GM21423 (cell line): Measurements from ENCODE around the gene KYAT1.
"Not testable (repeated sequence)": the region's sequence is repeated elsewhere in the genome, so short reads cannot be mapped to it uniquely, and the experiment has no call there.

Experiments used
- ATAC-seq: cut with Tn5 transposase; IDR thresholded peaks from one replicate; pipeline ENCODE4 v1.9.1; 2021; ENCODE audit warnings: mild to moderate bottlenecking, moderate library complexity; ENCODE audit not compliant: unreplicated experiment

Gene KYAT1

DNA sequence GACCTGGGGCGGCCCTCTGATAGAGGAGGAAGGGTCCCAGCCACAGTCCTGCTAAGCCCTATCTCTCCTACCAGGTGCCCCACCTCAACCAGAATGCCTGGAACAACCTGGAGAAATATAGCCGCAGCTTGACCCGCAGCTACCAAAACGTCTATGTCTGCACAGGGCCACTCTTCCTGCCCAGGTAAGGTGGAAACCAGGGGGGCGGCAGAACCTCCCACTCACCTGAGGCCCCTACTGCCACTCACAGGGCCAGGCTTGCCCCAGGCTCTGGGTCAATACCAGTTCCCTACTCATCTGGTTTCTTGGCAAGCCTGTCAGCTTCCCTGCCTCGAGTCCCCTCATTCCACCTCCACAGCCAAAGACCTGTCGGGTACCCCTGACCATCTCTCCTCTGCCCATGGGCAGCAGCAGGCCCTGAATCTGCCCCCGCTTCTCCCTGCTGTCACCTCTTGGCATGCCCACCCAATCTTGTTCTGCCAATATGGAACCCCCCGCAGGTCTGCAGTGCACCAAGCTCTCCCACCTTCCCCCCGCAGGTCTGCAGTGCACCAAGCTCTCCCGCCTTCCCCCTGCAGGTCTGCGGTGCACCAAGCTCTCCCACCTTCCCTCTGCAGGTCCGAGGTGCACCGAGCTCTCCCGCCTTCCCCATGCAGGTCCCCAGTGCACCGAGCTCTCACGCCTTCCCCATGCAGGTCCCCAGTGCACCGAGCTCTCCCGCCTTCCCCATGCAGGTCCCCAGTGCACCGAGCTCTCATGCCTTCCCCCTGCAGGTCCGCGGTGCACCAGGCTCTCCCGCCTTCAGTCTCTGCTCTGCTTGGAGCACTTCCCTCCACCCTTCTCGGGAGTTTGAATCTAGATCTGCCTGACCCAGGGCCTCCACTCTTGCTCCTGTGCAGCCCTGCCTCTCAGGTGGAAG, 60.8 kb downstream of the KYAT1 start:
- no peak for ATAC-seq

DNA sequence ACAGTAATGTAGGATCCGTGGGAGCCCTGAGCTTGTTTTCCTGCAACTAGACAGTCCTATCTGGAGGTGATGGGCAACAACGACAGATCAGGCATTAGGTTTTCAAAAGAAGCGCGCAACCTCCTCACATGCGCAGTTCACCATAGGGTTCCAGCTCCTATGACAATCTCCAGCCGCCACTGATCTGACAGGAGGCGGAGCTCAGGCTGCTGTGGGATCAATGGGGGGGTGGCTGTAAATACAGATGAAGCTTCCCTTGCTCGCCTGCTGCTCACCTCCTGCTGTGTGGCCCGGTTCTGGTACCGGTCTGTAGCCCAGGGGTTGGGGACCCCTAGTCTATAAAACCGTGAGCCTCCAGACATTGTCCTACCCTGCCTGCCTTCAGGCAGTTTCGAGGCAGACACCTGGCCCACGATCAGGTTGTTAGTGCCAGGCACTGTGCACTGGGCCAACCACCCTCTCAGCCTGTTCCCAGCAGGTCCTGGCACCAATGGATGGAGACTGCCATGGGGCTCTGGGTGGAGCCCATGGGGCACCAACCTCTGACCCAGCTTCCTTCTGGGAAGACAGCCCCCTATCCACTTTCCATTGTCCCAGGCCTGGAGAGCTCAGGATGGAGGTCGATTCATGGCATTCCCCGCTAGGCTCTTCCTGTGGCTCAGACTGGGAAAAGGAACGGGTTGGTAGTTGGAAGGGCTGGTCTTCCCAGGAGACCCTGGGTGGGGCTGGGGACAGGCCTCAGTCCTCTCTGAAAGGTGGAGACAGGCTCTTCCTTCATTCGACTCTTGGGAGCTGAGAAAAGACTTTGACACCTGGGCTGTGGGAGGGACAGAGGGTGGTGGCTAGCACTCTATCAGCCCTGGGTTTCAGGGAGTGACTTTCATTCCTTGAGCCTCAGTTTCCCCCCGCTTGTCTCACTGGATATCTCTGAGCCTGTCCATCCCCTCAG, 61.8 kb downstream of the KYAT1 start:
- ATAC-seq: no peak

DNA sequence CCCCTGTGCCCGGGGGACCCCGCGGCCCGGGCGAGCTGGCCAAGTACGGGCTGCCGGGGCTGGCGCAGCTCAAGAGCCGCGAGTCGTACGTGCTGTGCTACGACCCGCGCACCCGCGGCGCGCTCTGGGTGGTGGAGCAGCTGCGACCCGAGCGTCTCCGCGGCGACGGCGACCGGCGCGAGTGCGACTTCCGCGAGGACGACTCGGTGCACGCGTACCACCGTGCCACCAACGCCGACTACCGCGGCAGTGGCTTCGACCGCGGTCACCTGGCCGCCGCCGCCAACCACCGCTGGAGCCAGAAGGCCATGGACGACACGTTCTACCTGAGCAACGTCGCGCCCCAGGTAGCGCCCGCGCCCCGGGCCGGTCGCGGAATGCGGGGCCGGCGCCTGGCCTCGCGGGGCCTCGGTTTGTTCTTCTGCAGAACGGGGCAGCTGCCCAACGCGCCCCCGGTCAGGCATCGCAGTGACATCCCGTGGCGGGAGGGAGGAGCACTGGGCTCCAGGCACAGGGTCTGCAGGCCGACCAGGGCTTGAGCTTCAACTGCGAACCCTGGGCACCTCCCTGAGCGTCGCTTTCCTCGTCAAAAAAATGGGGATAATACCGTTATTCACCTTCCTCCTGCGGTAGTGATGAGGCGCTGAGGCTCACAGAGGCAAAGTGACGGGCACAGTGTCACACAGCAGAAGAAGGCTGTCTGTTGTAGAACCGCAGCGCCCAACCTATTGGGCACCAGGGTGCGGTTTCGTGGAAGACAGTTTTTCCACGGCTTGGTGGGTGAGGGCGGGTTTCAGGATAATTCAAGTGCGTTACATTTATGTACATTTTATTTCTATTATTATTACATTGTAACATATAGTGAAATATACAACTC, 62.7 kb downstream of the KYAT1 start:
- ATAC-seq: peak; percentile 11

DNA sequence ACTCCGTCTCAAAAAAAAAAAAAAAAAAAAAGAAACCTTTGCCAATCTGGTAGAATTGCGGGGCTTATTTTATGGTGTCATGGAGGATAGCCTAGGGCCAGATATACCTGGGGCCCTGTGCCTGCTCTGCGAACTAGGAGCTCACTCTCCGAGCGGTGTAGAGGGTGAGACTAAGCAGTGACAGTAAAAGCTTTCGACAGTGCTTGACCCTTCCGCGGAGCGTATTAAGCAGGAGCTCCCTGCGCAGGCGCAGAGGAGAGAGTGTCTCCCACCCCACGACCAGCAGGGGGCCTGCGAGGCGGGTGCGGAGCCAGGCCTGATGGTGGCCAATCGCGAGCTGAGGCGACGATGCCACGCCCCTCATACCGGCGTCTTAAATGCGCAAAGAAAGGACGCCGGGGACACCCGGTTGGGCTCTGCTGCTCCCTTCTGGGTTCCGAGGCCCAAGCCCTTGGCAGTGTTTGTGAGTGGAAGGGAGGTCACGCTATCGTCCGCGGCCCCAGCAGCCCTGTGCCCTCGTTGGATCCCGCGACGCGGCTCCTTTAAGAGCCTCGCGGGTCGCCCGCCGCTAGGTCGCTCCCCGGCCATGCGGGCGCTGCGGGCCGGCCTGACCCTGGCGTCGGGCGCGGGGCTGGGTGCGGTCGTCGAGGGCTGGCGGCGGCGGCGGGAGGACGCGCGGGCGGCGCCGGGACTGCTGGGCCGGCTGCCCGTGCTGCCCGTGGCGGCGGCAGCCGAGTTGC, 63.5 kb downstream of the KYAT1 start, which contains the start of gene ENDOG:
ENDOG (plus strand) TSS at position 402 of the 740 bp plus-strand sequence; CDS start at position 587, 185 bp downstream.
- ATAC-seq: peak; percentile 91

DNA sequence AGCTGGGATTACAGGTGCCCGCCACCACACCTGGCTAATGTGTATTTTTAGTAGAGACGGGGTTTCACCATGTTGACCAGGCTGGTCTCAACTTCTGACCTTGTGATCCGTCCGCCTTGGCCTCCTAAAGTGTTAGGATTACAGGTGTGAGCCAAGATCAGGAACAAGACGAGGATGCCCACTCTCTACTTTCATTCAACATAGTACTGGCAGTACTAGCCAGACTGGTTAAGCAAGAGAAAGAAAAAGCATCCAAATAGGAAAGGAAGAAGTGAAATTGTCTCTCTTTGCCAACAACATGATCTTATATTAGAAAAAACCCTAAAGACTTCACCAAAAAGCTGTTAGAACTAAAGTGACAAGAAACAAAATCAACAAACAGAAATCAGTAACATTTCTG, 70.9 kb downstream of the KYAT1 start:
- no peak for ATAC-seq

DNA sequence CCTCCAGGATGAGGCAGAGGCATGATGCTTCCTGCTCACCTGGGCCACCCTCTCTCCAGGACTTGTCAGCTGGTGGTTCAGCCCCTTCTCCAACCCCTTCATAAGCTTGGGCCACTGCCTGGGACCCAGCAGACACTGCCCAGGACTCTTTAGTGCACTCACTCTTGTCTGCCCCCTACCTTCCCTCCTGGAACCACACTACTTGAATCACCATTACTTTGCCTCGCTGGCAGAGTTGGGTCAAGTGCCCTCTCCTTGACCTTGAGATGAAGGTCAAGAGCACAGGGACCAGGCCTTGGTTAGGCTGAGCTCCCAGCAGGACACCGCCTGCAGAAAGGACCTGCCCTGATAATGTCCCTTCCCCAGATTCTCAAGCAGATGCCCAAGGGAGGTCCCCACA, 71.9 kb downstream of the KYAT1 start:
- no peak for ATAC-seq

DNA sequence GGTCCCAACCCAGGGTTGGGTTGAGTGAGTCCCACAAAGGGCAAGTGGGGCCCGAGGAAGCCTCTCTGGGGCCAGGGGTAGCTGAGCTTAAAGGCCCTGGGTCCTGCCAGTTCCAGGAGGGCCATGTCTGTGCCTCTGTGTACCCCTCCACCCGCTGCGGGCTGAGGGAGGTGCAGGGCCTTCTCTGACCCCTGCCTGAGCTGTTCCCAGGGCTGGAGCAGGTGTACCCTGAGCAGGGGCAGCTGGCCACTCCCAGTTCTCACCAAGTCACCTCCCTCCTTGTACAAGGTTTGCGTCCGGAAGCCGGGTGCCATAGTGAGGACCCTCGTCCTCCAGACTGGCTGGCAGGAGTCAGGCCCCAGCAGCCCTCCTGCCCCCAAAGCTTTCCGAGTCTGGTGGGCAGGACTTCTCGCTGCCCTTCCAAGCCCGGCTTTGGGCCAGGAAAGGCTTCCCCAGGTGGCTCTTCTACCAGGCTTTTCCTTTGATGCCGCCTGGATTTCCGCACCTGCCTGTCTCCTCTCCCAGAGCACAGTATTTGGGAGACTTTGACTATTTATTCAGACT, 72.6 kb downstream of the KYAT1 start:
- ATAC-seq: no peak

DNA sequence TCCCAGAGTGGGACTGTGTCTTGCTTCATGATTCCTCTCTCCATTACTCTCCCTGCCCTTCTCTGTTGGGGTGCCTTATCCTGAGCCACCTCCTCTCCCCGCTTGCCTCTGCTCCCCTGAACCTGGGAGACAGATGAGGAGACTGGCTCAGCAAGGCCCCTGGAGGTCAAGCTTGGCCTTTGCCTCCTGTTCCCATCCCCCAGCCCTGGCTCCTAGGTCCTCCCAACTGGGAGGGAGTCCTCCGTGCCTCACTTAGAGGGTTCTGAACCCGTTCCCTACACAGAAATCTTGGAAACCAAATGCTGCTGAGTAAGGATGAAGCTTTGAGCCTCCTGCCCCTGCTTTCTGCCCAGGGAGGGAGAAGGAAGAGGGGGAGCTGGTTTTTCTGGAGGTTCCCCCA, 73.2 kb downstream of the KYAT1 start:
- ATAC-seq: no peak

DNA sequence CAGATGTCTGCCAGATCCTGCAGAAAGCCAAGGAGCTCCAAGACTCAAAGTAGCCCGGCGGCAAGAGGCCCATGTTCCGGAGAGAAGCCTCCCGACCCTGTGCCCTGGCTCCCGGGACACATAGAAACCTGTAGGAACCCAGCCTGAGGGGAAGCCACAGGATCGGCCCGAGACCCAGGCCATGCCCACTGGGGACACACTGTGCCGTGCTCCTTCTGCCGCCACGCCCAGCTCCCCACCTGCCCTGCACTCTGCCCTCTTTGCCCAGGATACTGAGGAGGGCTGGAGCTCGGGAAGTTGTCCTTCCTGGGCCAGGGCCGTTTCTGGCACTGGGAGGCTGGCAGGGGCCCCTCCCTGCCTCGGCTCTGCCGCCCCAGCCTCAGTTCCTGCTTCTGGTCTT, 73.9 kb downstream of the KYAT1 start:
- no peak for ATAC-seq

DNA sequence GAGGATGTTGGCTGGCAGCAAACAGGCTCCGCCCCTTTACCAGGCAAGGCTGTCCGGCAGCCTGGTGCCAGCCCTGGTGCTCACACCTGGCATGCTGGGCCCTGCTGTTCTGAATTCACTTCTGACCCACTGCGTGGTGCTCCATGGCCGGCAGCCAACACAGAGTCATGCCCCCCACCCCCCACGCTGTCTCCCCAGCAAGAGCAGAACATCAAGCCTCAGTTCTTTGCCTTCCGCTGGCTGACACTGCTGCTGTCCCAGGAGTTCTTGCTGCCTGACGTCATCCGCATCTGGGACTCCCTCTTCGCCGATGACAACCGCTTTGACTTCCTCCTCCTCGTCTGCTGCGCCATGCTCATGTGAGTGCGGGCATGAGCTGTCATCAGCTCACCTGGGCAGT, 76.1 kb downstream of the KYAT1 start:
- ATAC-seq: no peak

DNA sequence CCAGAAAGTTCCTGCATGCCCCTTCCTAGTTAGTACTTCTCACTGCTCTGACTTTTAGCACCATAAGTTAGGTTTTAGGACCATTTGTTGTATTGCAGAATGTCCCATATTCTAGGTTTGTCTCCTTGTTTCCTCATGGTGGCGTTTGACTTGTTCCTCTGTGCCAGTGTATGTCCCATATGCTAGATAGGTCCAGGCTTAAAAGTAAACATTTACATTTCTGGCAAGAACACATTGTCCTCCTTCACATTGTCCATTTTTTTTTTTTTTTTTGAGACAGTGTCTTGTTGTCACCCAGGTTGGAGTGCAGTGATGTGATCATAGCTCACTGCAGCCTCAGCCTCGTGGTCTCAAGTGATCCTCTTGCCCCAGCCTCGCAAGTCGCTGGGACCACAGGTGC, 79.3 kb downstream of the KYAT1 start:
- ATAC-seq: no peak

DNA sequence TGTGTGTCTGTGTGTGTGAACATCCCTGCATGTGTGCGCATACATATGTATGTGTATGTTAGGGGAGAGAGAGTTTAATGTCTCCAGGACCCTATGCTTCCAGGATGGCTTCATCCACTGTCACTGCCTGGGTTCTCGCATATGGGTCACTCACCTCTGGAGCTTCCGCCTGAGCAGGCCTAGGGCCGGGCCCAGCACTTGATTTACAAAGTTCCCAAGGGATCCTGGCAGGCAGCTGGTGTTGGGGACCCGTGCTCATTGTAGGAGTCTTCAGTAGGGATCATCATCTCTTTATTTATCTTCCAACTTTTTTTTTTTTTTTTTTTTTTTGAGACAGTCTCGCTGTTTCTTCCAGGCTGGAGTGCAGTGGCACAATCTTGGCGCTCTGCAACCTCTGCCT, 81.7 kb downstream of the KYAT1 start:
- no peak for ATAC-seq

DNA sequence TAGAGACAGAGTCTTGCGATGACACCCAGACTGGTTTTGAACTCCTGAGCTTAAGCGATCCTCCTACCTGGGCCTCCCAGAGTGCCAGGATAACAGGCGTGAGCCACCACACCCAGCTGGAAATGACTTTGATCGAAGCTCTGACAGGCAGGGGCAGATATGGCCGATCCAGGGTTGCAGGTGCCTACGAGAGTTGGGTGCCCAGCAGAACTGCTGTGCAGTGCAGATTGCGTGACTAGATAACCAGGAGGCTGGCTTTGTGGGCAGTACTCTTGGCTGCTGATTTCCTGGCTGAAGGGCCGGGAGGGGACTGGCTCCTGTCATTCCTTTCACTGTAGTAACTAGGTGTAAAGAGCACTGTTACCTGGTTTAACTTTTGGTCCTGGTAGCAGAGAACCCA, 82.9 kb downstream of the KYAT1 start:
- ATAC-seq: no peak

DNA sequence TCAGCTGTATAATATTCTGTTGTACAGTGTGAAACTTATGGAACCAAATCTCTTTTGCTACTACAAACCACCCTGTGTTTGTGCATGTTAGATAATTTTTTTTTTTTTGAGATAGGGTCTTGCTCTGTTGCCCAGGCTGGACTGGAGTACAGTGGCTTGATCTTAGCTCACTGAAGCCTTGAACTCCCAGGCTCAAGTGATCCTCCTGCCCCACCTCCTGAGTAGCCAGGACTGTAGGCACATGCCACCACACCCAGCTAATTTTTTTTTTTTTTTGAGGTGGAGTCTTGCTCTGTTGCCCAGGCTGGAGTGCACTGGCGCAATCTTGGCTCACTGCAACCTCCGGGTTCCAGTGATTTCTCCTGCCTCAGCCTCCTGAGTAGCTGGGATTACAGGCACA, 86.8 kb downstream of the KYAT1 start:
- not testable (repeated sequence) for ATAC-seq

DNA sequence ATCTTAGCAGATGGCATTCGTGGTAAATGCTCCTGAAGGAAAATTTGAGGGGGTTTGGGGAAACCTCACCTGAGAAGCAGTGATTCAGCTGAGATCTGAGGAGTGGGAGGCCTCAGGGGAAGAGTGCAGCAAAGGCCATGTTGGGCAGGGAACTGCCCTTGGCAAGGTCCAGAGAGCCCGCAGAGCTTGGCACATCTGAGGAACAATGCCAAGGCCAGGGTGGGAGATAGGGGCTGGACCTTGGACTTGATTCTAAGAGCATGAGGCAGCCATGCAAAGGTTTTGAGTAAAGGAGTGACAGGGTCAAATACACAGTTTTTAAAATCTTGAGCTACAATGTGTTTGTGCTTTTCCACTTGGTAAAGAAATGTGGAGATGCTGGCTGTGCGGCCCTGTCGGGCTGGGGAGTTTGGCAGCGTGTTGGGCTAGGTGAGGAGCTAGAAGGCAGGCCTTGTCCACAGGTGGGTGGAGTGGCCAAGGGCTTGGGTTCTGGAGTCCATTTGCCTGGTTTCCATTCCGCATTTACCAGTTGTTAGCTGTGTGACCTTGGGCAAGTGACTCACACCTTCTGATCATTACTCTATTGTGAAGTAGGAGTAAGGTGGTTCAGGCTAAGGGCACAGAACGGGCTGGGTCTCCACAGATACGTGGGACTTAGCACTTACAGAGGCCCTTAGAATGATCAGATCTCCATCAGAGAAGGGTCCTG, 88.6 kb downstream of the KYAT1 start:
- ATAC-seq: no peak

DNA sequence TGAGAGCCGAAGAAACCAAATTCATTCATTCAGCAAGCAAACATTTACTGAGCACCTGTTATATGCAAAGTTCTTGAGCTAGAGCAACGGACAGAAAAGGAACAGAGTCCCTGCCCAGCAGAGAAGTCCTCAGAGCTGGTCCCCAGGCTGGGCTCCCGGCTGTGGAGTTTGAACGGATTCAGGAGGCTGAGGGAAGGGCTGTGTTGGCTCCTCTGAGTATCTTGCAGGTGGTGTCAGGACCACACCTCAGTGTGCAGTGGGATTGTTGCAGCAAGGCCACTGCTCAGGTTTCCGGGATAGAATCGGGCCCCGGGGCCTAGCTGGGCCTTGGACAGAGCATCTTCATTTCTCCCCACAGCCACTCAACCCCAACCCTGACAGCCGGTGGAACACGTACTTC, 89.6 kb downstream of the KYAT1 start:
- no peak for ATAC-seq

DNA sequence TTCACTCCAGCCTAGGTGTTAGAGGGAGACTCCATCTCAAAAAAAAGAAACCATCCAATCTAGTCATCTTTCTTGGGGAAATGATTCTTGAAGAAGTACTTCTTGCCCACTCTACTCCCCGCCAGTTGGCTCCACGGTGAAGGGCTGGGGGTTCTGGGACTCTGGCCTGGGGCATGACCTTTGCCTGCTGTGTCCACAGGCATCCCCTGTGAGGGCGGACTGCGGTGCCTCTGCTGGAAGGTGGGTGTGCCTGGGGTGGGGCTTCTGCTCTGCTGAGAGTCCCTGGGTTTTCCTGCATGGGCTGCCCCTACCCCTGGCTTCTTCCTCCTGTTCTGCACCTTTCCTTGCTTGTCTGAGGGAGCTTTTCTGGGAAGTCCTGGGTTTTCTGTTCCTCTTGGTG, 91.2 kb downstream of the KYAT1 start:
- ATAC-seq: no peak

DNA sequence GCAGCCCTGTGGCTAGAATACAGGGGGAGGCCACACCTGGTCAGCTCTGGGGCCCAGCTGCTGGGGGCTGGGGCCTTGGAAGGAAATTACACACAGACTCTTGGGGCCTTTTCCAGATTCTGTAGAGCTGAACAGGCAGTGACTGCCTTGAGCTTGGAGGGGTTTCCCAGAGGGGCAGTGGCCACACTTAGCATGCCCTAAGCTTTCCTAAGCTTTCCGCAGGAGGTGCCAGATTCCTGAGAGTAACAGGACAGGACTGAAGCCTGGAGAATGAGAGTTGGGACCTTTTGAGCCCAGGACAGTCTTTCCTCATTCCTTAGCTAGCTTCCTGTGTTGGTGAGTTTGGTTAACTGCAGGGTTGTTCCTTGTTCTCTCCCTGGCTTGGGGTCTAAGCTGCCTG, 93.3 kb downstream of the KYAT1 start:
- no peak for ATAC-seq

DNA sequence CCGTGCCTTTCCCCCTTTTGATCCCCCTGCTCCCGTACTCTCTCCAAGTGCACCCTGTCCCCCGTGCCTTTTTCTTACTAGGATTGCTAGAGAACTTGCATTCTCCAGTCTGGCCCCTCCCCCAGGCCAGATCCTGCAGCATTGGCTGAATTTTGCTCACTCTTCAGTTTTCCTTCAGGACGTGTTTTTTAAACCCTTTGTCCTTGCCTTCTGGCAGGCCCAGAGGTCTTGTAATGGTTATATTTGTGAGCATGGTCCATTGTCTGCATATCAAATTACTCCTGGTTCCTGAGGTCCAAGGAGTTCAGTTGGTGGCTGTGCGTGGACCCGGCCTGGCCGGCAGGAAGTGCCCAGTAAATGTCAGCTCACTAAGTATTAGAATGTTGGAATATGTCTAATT, 94.1 kb downstream of the KYAT1 start:
- ATAC-seq: no peak
